GM12878 (cell line): Measurements from ENCODE around the gene RPS6KA5. TPM values are rescaled to one million over a fixed set of nuclear protein-coding genes. Genes with fewer than 3 reads are reported as not detected.
A peak's percentile ranks its signal among the peaks of the same experiment; 100 is the strongest.

ENCODE experiments used
- ATAC-seq: fragments of 200-7000 bp; cut with Tn5 transposase; 3 replicates; pipeline ENCODE4 v1.9.1; 2020; ENCODE audit warnings: mild to moderate bottlenecking, moderate library complexity
- BruUV-seq: library from RNA; stranded (reverse); fragments of 400-500 nt; replicated peaks from 2 replicates; lab custom pipeline; 2021; lab: Mats Ljungman, UMichigan
- CTCF ChIA-PET: fragments of 300-600 bp; sonication (Branson Sonifier 250); formaldehyde crosslinking; extraction: SDS; loops from one replicate; lab custom pipeline; 2021; ENCODE audit warnings: inconsistent platforms; lab: Yijun Ruan, JAX
- POLR2A ChIA-PET: fragments of 350-600 bp; formaldehyde crosslinking; extraction: SDS; loops from one replicate; lab custom pipeline; 2021; ENCODE audit warnings: inconsistent platforms; lab: Charles Lee
- RAD21 ChIA-PET: fragments of 300-600 bp; sonication (Branson Sonifier 250); formaldehyde crosslinking; loops from one replicate; lab custom pipeline; 2023; ENCODE audit warnings: antibody characterized with exemption; ENCODE audit not compliant: unreplicated experiment; lab: Charles Lee
- SMC1A ChIA-PET: fragments of 300-600 bp; sonication (Branson Sonifier 250); formaldehyde crosslinking; loops from one replicate; lab custom pipeline; 2023; ENCODE audit not compliant: unreplicated experiment, uncharacterized antibody; lab: Charles Lee
- DNase-seq: peaks from one replicate; pipeline ENCODE4 v3.0.0-alpha.2; 2011; ENCODE audit warnings: low read depth, low spot score
- FAIRE-seq: peaks from 3 replicates; lab custom pipeline; 2011; peaks lifted over from hg19 to GRCh38; lab: Jason Lieb, UNC
- H2AFZ ChIP-seq: 2 replicates; pipeline ENCODE4 v1.6.0; 2011; ENCODE audit warnings: low read depth, low read length, control low read depth; ENCODE audit not compliant: control insufficient read depth
- H3K27ac ChIP-seq: 2 replicates; pipeline ENCODE4 v1.5.1; 2011; ENCODE audit warnings: control low read depth; ENCODE audit not compliant: control insufficient read depth, insufficient read depth
- H3K27me3 ChIP-seq, 2 experiments: replicated peaks in 1 of 2; 2 replicates each; pipeline versions ENCODE4 v1.6.0 to v1.6.1; 2011; ENCODE audit warnings: low read length in 1 of 2; ENCODE audit not compliant: control insufficient read depth in 2 of 2, insufficient read depth in 2 of 2
- H3K36me3 ChIP-seq, 2 experiments: 2 replicates each; pipeline ENCODE4 v1.5.1; 2011; ENCODE audit warnings: low read length in 1 of 2; ENCODE audit not compliant: control insufficient read depth in 2 of 2, insufficient read depth in 2 of 2
- H3K4me1 ChIP-seq: 2 replicates; pipeline ENCODE4 v1.6.1; 2011; ENCODE audit warnings: mild to moderate bottlenecking, low read length, moderate library complexity, mixed read lengths; ENCODE audit not compliant: control insufficient read depth, insufficient read depth
- H3K4me2 ChIP-seq: 2 replicates; pipeline ENCODE4 v1.6.0; 2011; ENCODE audit warnings: control low read depth; ENCODE audit not compliant: control insufficient read depth, insufficient read depth
- H3K4me3 ChIP-seq: fragments of 200-600 bp; sonication (generic); 2 replicates; pipeline ENCODE4 v1.5.1; 2016
- H3K79me2 ChIP-seq: 2 replicates; pipeline ENCODE4 v1.6.0; 2011; ENCODE audit warnings: low read length; ENCODE audit not compliant: control insufficient read depth, insufficient read depth
- H3K9ac ChIP-seq: 2 replicates; pipeline ENCODE4 v1.8.0; 2011; ENCODE audit warnings: low read length, control low read depth, mixed read lengths; ENCODE audit not compliant: control insufficient read depth, insufficient read depth
- H3K9me3 ChIP-seq: replicated peaks from 3 replicates; pipeline ENCODE4 v1.5.1; 2011; ENCODE audit warnings: mild to moderate bottlenecking, low read length; ENCODE audit not compliant: control insufficient read depth, insufficient read depth
- H4K20me1 ChIP-seq: 2 replicates; pipeline ENCODE4 v1.6.0; 2011; ENCODE audit not compliant: control insufficient read depth, insufficient read depth
- CREB1 ChIP-seq: IDR thresholded peaks from 2 replicates; pipeline ENCODE4 v1.6.1; 2012; ENCODE audit warnings: low read depth, mild to moderate bottlenecking, inconsistent platforms
- DPF2 ChIP-seq: fragments of 450-650 bp; IDR thresholded peaks from 2 replicates; pipeline ENCODE4 v1.6.1; 2017; ENCODE audit warnings: mild to moderate bottlenecking
- E2F8 ChIP-seq: fragments of 450-650 bp; IDR thresholded peaks from 2 replicates; pipeline ENCODE4 v1.6.1; 2018; ENCODE audit warnings: mild to moderate bottlenecking, low read depth, moderate library complexity; ENCODE audit not compliant: partially characterized antibody
- FOXK2 ChIP-seq: fragments of 450-650 bp; IDR thresholded peaks from 2 replicates; pipeline ENCODE4 v1.6.1; 2017; ENCODE audit warnings: mild to moderate bottlenecking, moderate library complexity
- NFIC ChIP-seq: IDR thresholded peaks from 2 replicates; pipeline ENCODE4 v1.6.1; 2012; ENCODE audit warnings: low read depth, mild to moderate bottlenecking, inconsistent platforms, low read length, moderate library complexity
- NFXL1 ChIP-seq: fragments of 450-650 bp; IDR thresholded peaks from 2 replicates; pipeline ENCODE4 v1.6.1; 2017; ENCODE audit warnings: antibody characterized with exemption, mild to moderate bottlenecking, borderline replicate concordance
- POLR2AphosphoS5 ChIP-seq: IDR thresholded peaks from 2 replicates; pipeline ENCODE4 v1.6.1; 2011; ENCODE audit warnings: mild to moderate bottlenecking, low read length, inconsistent platforms
- SIN3A ChIP-seq: IDR thresholded peaks from 2 replicates; pipeline ENCODE4 v1.6.1; 2012; ENCODE audit warnings: low read depth, low read length, improper control_type of control experiment
- SMC3 ChIP-seq: IDR thresholded peaks from 2 replicates; pipeline ENCODE4 v1.6.1; 2011; ENCODE audit warnings: low read length, improper control_type of control experiment, borderline replicate concordance
- TCF3 ChIP-seq: IDR thresholded peaks from 2 replicates; pipeline ENCODE4 v1.6.1; 2012; ENCODE audit warnings: low read depth, mild to moderate bottlenecking, low read length, borderline replicate concordance; ENCODE audit not compliant: insufficient read depth
- ZNF622 ChIP-seq: fragments of 450-650 bp; IDR thresholded peaks from 2 replicates; pipeline ENCODE4 v1.6.1; 2017; ENCODE audit warnings: mild to moderate bottlenecking, inconsistent platforms
- ZZZ3 ChIP-seq: IDR thresholded peaks from 2 replicates; pipeline ENCODE4 v1.6.1; 2011; ENCODE audit warnings: low read depth; ENCODE audit not compliant: control insufficient read depth, insufficient read length
- WGBS: methylation state at CpG from one replicate; pipeline ENCODE4 v1.1.6; 2016; ENCODE audit warnings: low lambda C conversion rate; ENCODE audit not compliant: insufficient replicate concordance, insufficient coverage; ENCODE audit errors: missing lambda C conversion rate; 5-methylcytosine and 5-hydroxymethylcytosine counted together
- in situ Hi-C: fragments of 300-500 bp; cut with MboI; formaldehyde crosslinking; loops from 9 replicates; pipeline ENCODE4 v1.14.3; 2018; ENCODE audit warnings: mixed read lengths
- intact Hi-C: fragments of 100-400 bp; cut with micrococcal nuclease; formaldehyde crosslinking; loops from one replicate; pipeline ENCODE4 v1.14.2; 2022; ENCODE audit not compliant: unreplicated experiment
- polyA plus RNA-seq, 11 experiments: library from polyadenylated mRNA; depleted of rRNA in 4 of 11; unstranded in 6 of 11; stranded (reverse) in 5 of 11; fragments of >200 nt; fragmentation: Nextera tagmentation in 4 of 11; fragmentation: Illumina TruSeq in 1 of 11; extraction: Ambion mirVana in 4 of 11; extraction: Trizol in 1 of 11; gene quantifications; 1 replicate in 1 of 11; 2 replicates in 10 of 11; pipeline versions ENCODE4 v1.2.1 to v1.2.3, GENCODE V29; 2011 to 2016; ENCODE audit warnings: inconsistent platforms in 2 of 11, missing spikeins in 2 of 11, low read depth in 1 of 11
- total RNA-seq, 4 experiments: library from RNA; depleted of rRNA in 3 of 4; stranded (reverse); fragments of >200 nt in 3 of 4; fragmentation: Illumina TruSeq in 1 of 4; extraction: Trizol in 1 of 4; gene quantifications; 2 replicates each; pipeline versions ENCODE4 v1.2.1 to v1.2.3, GENCODE V29; 2013 to 2021

The RPS6KA5 gene
- total and polyA plus RNA-seq, 10 of the 15 experiments (the other 5 are each of a cell fraction or from before 2014, with no cell fraction given) = 1.4 to 7.0 (median 3.7) TPM

- TF ChIP-seq E2F8 (no peak), FOXK2 (no peak), TCF3 (no peak), CREB1 (no peak), ZNF622 (no peak), SIN3A (no peak), ZZZ3 (no peak), DPF2 (no peak), NFIC (no peak), POLR2AphosphoS5 (no peak), NFXL1 (no peak)
Observed at GRCh38 chr14:91048265-91048664, 12.2 kb downstream of the RPS6KA5 start (continued).

GRCh38 chr14:91047174-91047753 is 13.2 kb downstream of the RPS6KA5 start:
- Histone ChIP-seq H3K79me2 (no peaks in the 10 kb centered on the region), H3K9me3 (no peaks in the 10 kb centered on the region), H3K9ac (no peak overlapping the region), H3K4me3 (no peak overlapping the region), H3K27me3 (no peaks in the 10 kb centered on the region), H3K27ac (no peak overlapping the region), H2AFZ (no peak overlapping the region), H3K4me2 (no peak overlapping the region), H3K4me1 (no peaks in the 10 kb centered on the region), H4K20me1 (no peaks in the 10 kb centered on the region), H3K36me3 (no peaks in the 10 kb centered on the region)
- ATAC-seq (peak; percentile 85), DNase-seq (no peak), FAIRE-seq (no peak)
- no TSS peak for BruUV-seq
- in situ Hi-C loops (no loop called here), intact Hi-C loops (no loop called here)
- no peak for TF ChIP-seq SMC3
- ChIA-PET CTCF (interaction anchor here (1.5 to 2.2 kb wide), 3 partner anchors 9 to 144 kb away, joined by 5 to 10 read pairs (median 8); no protein-coding TSS in a partner anchor), RAD21 (interaction anchor here (0.7 to 2.4 kb wide), 3 partner anchors 11 to 146 kb away, joined by 3 to 7 read pairs (median 3); partner anchors contain the start of gene RPS6KA5), SMC1A (interaction anchor here (1.0 to 2.4 kb wide), 5 partner anchors 8 to 126 kb away, joined by 4 to 16 read pairs (median 9); no protein-coding TSS in a partner anchor), POLR2A (no interaction called here)
- WGBS = 70% methylated on average over 4 of the region's 4 CpGs
